HG02943 (cell line): Measurements from ENCODE around the gene TTC8.
"Not testable (repeated sequence)": the region's sequence is repeated elsewhere in the genome, so short reads cannot be mapped to it uniquely, and the experiment has no call there.

Experiments
- ATAC-seq: cut with Tn5 transposase; IDR thresholded peaks from one replicate; pipeline ENCODE4 v1.9.1; 2021; ENCODE audit warnings: mild to moderate bottlenecking, low read depth, moderate library complexity; ENCODE audit not compliant: unreplicated experiment

The TTC8 gene

GRCh38 chr14:88859118-88859517 is 34.7 kb downstream of the TTC8 start:
- ATAC-seq = not testable (repeated sequence)

- ATAC-seq = no peak
Observed at GRCh38 chr14:88863167-88863566, 38.7 kb downstream of the TTC8 start.

GRCh38 chr14:88864198-88864597 is 39.7 kb downstream of the TTC8 start:
- no peak for ATAC-seq

GRCh38 chr14:88866305-88866704 is 41.9 kb downstream of the TTC8 start:
- ATAC-seq = no peak

GRCh38 chr14:88868558-88869159 is 44.2 kb downstream of the TTC8 start:
- ATAC-seq = no peak

GRCh38 chr14:88870777-88871176 is 46.3 kb downstream of the TTC8 start:
- ATAC-seq = no peak

- no peak for ATAC-seq
Observed at GRCh38 chr14:88871429-88871828, 47.0 kb downstream of the TTC8 start.

- no peak for ATAC-seq
Observed at GRCh38 chr14:88872976-88873375, 48.5 kb downstream of the TTC8 start.

- no peak for ATAC-seq
Observed at GRCh38 chr14:88877192-88877591, 52.7 kb downstream of the TTC8 start.

GRCh38 chr14:88879022-88879421 is 54.6 kb downstream of the TTC8 start:
- ATAC-seq = no peak

GRCh38 chr14:88882236-88882635 is 57.8 kb downstream of the TTC8 start:
- no peak for ATAC-seq

- no peak for ATAC-seq
Observed at GRCh38 chr14:88895116-88895515, 70.7 kb downstream of the TTC8 start.

GRCh38 chr14:88901189-88901588 is 76.7 kb downstream of the TTC8 start:
- ATAC-seq = no peak

- ATAC-seq = no peak
Observed at GRCh38 chr14:88901991-88902390, 77.5 kb downstream of the TTC8 start.

- ATAC-seq = no peak
Observed at GRCh38 chr14:88902850-88903249, 78.4 kb downstream of the TTC8 start.

GRCh38 chr14:88904206-88904647 is 79.8 kb downstream of the TTC8 start:
- no peak for ATAC-seq

- ATAC-seq = no peak
Observed at GRCh38 chr14:88904864-88905263, 80.4 kb downstream of the TTC8 start.

- ATAC-seq = no peak
Observed at GRCh38 chr14:88908216-88908615, 83.8 kb downstream of the TTC8 start.

- ATAC-seq = no peak
Observed at GRCh38 chr14:88910386-88910785, 85.9 kb downstream of the TTC8 start.

GRCh38 chr14:88911809-88912208 is 87.4 kb downstream of the TTC8 start:
- no peak for ATAC-seq

GRCh38 chr14:88914956-88915355 is 90.5 kb downstream of the TTC8 start:
- ATAC-seq = no peak

- no peak for ATAC-seq
Observed at GRCh38 chr14:88919502-88919901, 95.1 kb downstream of the TTC8 start.
